H1 (cell line): Measurements from ENCODE around the gene ANKRD13B.

ENCODE experiments used
- CEBPB ChIP-seq: IDR thresholded peaks from 2 replicates; pipeline ENCODE4 v1.6.1; 2012; ENCODE audit warnings: low read depth, low read length
- CREB1 ChIP-seq: IDR thresholded peaks from 2 replicates; pipeline ENCODE4 v1.6.1; 2012; ENCODE audit warnings: inconsistent platforms
- EGR1 ChIP-seq: IDR thresholded peaks from 2 replicates; pipeline ENCODE4 v1.6.1; 2011; ENCODE audit warnings: low read depth, low read length, borderline replicate concordance
- EP300 ChIP-seq, 2 experiments: IDR thresholded peaks; 1 replicate in 1 of 2; 2 replicates in 1 of 2; pipeline ENCODE4 v1.6.1; 2011 to 2012; ENCODE audit warnings: low read depth in 2 of 2, low read length in 2 of 2, mild to moderate bottlenecking in 2 of 2, borderline replicate concordance in 1 of 2, inconsistent platforms in 1 of 2, moderate library complexity in 1 of 2
- EZH2 ChIP-seq: fragments of 200-600 bp; sonication (generic); IDR thresholded peaks from 2 replicates; pipeline ENCODE4 v1.7.1; 2012; ENCODE audit warnings: low read depth, mild to moderate bottlenecking, moderate library complexity, low read length, inconsistent platforms; ENCODE audit not compliant: severe bottlenecking
- JUN ChIP-seq: IDR thresholded peaks from 2 replicates; pipeline ENCODE4 v1.6.1; 2011; ENCODE audit warnings: low read depth, mild to moderate bottlenecking, improper control_type of control experiment, low read length
- JUND ChIP-seq: IDR thresholded peaks from 2 replicates; pipeline ENCODE4 v1.6.1; 2011; ENCODE audit warnings: mild to moderate bottlenecking, improper control_type of control experiment, low read length
- NANOG ChIP-seq: IDR thresholded peaks from 2 replicates; pipeline ENCODE4 v1.6.1; 2011; ENCODE audit warnings: low read length, low read depth, mild to moderate bottlenecking, inconsistent platforms; ENCODE audit not compliant: insufficient read depth, poor library complexity, severe bottlenecking
- POLR2A ChIP-seq, 2 experiments: IDR thresholded peaks; 1 replicate in 1 of 2; 2 replicates in 1 of 2; pipeline ENCODE4 v1.6.1; 2011; ENCODE audit warnings: low read depth in 2 of 2, low read length in 2 of 2, mild to moderate bottlenecking in 2 of 2; ENCODE audit errors: control extremely low read depth in 1 of 2
- SP1 ChIP-seq: IDR thresholded peaks from 2 replicates; pipeline ENCODE4 v1.6.1; 2011; ENCODE audit warnings: low read depth, low read length
- TF ChIP-seq, protein P1 (sequence below), 3 experiments: IDR thresholded peaks; 1 replicate in 2 of 3; 2 replicates in 1 of 3; pipeline versions ENCODE4 v1.5.1 to v1.6.1; 2011; ENCODE audit warnings: low read length in 3 of 3, mild to moderate bottlenecking in 3 of 3, inconsistent platforms in 2 of 3, low read depth in 1 of 3, moderate library complexity in 1 of 3; ENCODE audit not compliant: insufficient read depth in 1 of 3; ENCODE audit errors: control extremely low read depth in 1 of 3
- TF ChIP-seq, protein P2 (sequence below): IDR thresholded peaks from 2 replicates; pipeline ENCODE4 v1.6.1; 2011; ENCODE audit warnings: low read length, improper control_type of control experiment

DNA sequence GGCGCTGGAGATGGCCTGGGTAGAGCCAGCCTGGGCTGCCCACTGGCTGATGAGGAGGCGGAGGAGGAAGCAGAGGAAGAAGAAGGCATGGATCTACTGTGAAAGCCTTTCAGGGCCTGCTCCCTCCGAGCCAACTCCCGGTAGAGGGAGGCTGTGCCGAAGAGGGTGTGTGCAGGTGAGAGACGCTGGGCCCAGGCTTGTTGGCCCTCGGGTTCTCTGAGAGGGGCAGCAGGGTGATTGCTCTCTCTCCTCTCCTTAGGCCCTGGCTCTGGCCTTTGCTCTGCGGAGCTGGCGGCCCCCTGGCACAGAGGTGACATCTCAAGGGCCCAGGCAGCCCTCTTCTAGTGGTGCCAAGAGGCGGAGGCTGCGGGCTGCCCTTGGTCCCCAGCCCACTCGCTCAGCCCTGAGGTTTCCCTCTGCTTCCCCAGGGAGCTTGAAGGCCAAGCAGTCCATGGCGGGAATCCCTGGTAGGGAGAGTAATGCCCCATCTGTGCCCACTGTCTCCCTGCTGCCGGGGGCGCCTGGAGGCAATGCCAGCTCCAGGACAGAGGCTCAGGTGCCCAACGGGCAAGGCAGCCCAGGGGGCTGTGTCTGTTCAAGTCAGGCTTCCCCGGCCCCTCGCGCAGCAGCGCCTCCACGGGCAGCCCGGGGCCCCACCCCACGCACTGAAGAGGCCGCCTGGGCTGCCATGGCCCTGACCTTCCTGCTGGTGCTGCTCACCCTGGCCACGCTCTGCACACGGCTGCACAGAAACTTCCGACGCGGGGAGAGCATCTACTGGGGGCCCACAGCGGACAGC lies 20.9 kb upstream of the ANKRD13B start:
- no peak for TF ChIP-seq EP300 (IDR thresholded peaks at IDR 0.05; ENCODE audit: borderline replicate concordance in 1 of 2, low read depth in 2 of 2, low read length in 2 of 2)
- TF ChIP-seq, protein P1, sequence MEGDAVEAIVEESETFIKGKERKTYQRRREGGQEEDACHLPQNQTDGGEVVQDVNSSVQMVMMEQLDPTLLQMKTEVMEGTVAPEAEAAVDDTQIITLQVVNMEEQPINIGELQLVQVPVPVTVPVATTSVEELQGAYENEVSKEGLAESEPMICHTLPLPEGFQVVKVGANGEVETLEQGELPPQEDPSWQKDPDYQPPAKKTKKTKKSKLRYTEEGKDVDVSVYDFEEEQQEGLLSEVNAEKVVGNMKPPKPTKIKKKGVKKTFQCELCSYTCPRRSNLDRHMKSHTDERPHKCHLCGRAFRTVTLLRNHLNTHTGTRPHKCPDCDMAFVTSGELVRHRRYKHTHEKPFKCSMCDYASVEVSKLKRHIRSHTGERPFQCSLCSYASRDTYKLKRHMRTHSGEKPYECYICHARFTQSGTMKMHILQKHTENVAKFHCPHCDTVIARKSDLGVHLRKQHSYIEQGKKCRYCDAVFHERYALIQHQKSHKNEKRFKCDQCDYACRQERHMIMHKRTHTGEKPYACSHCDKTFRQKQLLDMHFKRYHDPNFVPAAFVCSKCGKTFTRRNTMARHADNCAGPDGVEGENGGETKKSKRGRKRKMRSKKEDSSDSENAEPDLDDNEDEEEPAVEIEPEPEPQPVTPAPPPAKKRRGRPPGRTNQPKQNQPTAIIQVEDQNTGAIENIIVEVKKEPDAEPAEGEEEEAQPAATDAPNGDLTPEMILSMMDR (IDR thresholded peaks at IDR 0.05; ENCODE audit: control extremely low read depth in 1 of 3, insufficient read depth in 1 of 3, low read depth in 1 of 3, low read length in 3 of 3): no peak
- no peak for TF ChIP-seq JUND
- TF ChIP-seq POLR2A (IDR thresholded peaks at IDR 0.05; ENCODE audit: control extremely low read depth in 1 of 2, low read depth in 2 of 2, low read length in 2 of 2): no peak
- TF ChIP-seq SP1: no peak
- TF ChIP-seq, protein P2, sequence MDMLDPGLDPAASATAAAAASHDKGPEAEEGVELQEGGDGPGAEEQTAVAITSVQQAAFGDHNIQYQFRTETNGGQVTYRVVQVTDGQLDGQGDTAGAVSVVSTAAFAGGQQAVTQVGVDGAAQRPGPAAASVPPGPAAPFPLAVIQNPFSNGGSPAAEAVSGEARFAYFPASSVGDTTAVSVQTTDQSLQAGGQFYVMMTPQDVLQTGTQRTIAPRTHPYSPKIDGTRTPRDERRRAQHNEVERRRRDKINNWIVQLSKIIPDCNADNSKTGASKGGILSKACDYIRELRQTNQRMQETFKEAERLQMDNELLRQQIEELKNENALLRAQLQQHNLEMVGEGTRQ: no peak
- no peak for TF ChIP-seq CREB1
- TF ChIP-seq EGR1: no peak
- TF ChIP-seq CEBPB: no peak
- TF ChIP-seq NANOG: no peak
- TF ChIP-seq EZH2: no peak
- TF ChIP-seq JUN: no peak
